Osteoblast (primary cell): ENCODE data around the gene CC2D1A. TPM values are rescaled to one million over a fixed set of nuclear protein-coding genes. Genes with fewer than 3 reads are reported as not detected.

ENCODE experiments used
- DNase-seq: peaks from one replicate; pipeline ENCODE4 v3.0.0; 2011; ENCODE audit warnings: low spot score, mixed read lengths; ENCODE audit not compliant: insufficient read length; ENCODE audit errors: missing footprints
- H2AFZ ChIP-seq: 2 replicates; pipeline ENCODE4 v1.6.0; 2011; ENCODE audit warnings: mild to moderate bottlenecking, low read length
- H3K27ac ChIP-seq: 2 replicates; pipeline ENCODE4 v1.5.1; 2011; ENCODE audit warnings: mild to moderate bottlenecking, low read depth, low read length, moderate library complexity
- H3K27me3 ChIP-seq: 2 replicates; pipeline ENCODE4 v1.6.0; 2012; ENCODE audit warnings: mild to moderate bottlenecking, control low read depth, inconsistent platforms, low read length, moderate library complexity; ENCODE audit not compliant: insufficient read depth
- H3K36me3 ChIP-seq: 2 replicates; pipeline ENCODE4 v1.5.1; 2011; ENCODE audit warnings: mild to moderate bottlenecking, low read length, control low read depth, moderate library complexity; ENCODE audit not compliant: insufficient read depth
- H3K4me1 ChIP-seq: 2 replicates; pipeline ENCODE4 v1.5.1; 2011; ENCODE audit warnings: mild to moderate bottlenecking, low read length, control low read depth, moderate library complexity; ENCODE audit not compliant: insufficient read depth
- H3K4me2 ChIP-seq: 2 replicates; pipeline ENCODE4 v1.6.0; 2011; ENCODE audit warnings: mild to moderate bottlenecking, low read length; ENCODE audit not compliant: insufficient read depth
- H3K4me3 ChIP-seq: fragments of 200-600 bp; sonication (generic); 3 replicates; pipeline ENCODE4 v1.5.1; 2012; ENCODE audit warnings: mild to moderate bottlenecking, low read length, inconsistent platforms; ENCODE audit not compliant: insufficient read depth
- H3K79me2 ChIP-seq: 2 replicates; pipeline ENCODE4 v1.6.0; 2012; ENCODE audit warnings: mild to moderate bottlenecking, low read length, control low read depth, inconsistent platforms; ENCODE audit not compliant: insufficient read depth
- H3K9me3 ChIP-seq: 2 replicates; pipeline ENCODE4 v1.5.1; 2011; ENCODE audit warnings: low read depth, low read length, control low read depth
- H4K20me1 ChIP-seq: 2 replicates; pipeline ENCODE4 v1.6.0; 2012; ENCODE audit warnings: mild to moderate bottlenecking, low read length, control low read depth; ENCODE audit not compliant: insufficient read depth
- total RNA-seq: library from RNA; depleted of rRNA; stranded (reverse); fragments of >200 nt; gene quantifications from 2 replicates; pipeline ENCODE4 v1.2.3, GENCODE V29; 2012
- TF ChIP-seq, protein P1 (sequence below): IDR thresholded peaks from 2 replicates; pipeline ENCODE4 v1.5.1; 2011; ENCODE audit warnings: mild to moderate bottlenecking, low read depth, low read length, moderate library complexity; ENCODE audit errors: extremely low read depth

The CC2D1A gene
- total RNA-seq, 1 donor = 19.2 TPM

DNA sequence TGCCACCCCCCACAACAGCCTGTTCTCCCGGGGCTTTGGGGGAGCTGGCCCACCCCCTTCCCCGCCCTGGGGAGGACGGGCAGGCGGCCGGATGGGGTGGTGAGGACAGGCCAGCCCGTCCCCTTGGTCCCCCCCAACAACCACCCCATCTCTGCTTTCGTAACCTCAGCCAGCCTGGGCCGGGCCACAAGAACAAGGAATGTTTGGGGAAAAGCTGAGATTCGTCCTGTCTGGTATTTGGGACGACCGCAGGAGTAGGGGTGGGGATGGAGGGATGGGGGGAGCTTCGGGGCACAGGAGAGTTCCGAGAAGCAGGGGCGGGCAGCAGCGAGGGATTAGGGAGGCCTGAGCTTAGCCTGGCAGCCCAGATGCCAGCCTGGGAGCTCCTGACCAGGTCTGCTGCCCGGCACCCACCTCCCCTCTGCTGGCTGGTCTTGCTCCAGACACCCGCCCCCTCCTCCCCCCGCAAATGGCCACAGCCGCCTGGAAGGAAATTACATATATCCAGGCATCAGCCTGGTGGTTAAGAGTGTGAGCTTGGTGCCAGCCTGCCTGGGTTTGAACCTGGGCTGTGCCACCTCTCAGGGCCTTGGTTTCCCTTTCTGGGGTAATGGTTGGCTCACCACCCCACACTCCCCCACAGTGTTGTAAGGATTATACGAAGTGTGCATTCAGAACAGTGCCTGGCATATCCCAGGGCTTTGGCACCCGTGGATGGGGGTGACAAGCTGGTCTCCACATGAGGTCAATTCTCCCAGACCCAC lies 32.5 kb downstream of the CC2D1A start, which contains the start of gene PODNL1:
Gene PODNL1, minus strand, starts transcription at position 117 of the 764 bp plus-strand sequence. CDS start 236 bp downstream, outside the sequence.
- peak within 1 kb of the TSS; percentile 11 for H3K27ac ChIP-seq
- peak; percentile 97 for DNase-seq
- TF ChIP-seq, protein P1, sequence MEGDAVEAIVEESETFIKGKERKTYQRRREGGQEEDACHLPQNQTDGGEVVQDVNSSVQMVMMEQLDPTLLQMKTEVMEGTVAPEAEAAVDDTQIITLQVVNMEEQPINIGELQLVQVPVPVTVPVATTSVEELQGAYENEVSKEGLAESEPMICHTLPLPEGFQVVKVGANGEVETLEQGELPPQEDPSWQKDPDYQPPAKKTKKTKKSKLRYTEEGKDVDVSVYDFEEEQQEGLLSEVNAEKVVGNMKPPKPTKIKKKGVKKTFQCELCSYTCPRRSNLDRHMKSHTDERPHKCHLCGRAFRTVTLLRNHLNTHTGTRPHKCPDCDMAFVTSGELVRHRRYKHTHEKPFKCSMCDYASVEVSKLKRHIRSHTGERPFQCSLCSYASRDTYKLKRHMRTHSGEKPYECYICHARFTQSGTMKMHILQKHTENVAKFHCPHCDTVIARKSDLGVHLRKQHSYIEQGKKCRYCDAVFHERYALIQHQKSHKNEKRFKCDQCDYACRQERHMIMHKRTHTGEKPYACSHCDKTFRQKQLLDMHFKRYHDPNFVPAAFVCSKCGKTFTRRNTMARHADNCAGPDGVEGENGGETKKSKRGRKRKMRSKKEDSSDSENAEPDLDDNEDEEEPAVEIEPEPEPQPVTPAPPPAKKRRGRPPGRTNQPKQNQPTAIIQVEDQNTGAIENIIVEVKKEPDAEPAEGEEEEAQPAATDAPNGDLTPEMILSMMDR = no peak

DNA sequence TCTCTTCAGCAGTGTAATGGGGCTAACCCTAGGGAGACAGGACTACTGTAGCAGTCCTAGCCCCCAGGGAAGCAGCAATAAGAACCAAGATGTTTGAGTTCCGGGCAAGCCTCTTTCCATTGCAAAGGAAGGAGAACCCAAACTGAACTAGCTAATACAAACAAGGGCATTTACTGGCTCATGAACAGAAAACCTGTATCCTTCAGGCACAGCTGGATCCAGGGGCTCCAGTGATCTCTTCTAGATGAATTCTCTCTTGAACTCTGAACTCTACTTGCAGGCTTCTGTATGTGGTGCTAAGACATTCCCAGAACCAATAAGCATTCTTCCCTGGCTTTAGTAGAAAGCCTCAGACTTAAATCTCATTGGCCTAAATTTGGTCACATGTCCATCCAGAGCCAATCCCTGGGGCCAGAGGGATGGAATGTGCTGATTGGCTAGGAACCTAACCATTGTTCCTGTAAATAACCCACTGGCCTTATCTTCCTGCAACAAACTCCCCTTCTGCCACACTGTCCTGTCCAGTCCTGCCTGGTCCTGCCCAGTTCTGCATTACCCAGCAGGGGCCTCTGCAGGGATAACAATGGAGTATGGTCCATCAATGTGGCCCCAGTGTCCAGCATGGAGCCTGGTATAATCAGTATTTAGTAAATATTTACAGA lies 36.2 kb downstream of the CC2D1A start:
- peak; percentile 70 for DNase-seq
- H3K27ac ChIP-seq = no peak overlapping the region

More for the DNA sequence above, 32.5 kb downstream of the CC2D1A start, which contains the start of gene PODNL1:
- Histone ChIP-seq H3K4me3 (peak within 1 kb of the TSS; percentile 83), H3K79me2 (no peaks in the 10 kb centered on the region), H3K9me3 (no peaks in the 10 kb centered on the region), H4K20me1 (no peaks in the 10 kb centered on the region), H3K4me1 (peaks cover 5% of the 10 kb centered on the region), H3K36me3 (no peaks in the 10 kb centered on the region), H2AFZ (peak within 1 kb of the TSS; percentile 58), H3K27me3 (no peaks in the 10 kb centered on the region), H3K4me2 (peak within 1 kb of the TSS; percentile 88)

DNA sequence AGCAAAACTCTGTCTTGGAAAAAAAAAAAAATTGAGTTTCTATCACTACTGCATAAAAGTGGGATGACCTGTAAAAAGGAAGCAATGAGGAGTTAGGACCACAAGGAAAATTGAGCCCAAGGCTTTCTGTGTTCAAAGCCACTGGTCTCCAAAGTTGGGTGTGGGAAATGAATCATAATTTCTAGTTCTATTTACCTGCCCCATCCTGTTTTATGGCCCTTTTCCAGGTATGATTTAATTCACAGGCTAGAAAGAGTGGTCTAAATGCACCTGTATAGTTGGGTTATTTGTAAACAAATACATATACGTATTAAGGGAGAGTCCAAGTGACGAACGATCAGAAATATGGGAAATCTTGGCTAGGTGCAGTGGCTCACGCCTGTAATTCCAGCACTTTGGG lies 40.4 kb downstream of the CC2D1A start:
- no peak overlapping the region for H3K4me2 ChIP-seq
- H3K9me3 ChIP-seq = no peaks in the 10 kb centered on the region
- TF ChIP-seq, protein P1 = no peak
- no peak overlapping the region for H2AFZ ChIP-seq
- peak; percentile 14 for DNase-seq
- H3K36me3 ChIP-seq = no peaks in the 10 kb centered on the region
- H4K20me1 ChIP-seq = no peaks in the 10 kb centered on the region
- no peaks in the 10 kb centered on the region for H3K4me1 ChIP-seq
- no peak overlapping the region for H3K27ac ChIP-seq
- no peak overlapping the region for H3K4me3 ChIP-seq
- H3K79me2 ChIP-seq = no peaks in the 10 kb centered on the region
- no peaks in the 10 kb centered on the region for H3K27me3 ChIP-seq

More for the DNA sequence above, 36.2 kb downstream of the CC2D1A start:
- TF ChIP-seq, protein P1 = no peak
- Histone ChIP-seq H2AFZ (no peak overlapping the region), H3K27me3 (no peaks in the 10 kb centered on the region), H4K20me1 (no peaks in the 10 kb centered on the region), H3K4me3 (no peak overlapping the region), H3K4me1 (peaks cover 5% of the 10 kb centered on the region), H3K4me2 (no peak overlapping the region), H3K36me3 (no peaks in the 10 kb centered on the region), H3K9me3 (no peaks in the 10 kb centered on the region), H3K79me2 (no peaks in the 10 kb centered on the region)

DNA sequence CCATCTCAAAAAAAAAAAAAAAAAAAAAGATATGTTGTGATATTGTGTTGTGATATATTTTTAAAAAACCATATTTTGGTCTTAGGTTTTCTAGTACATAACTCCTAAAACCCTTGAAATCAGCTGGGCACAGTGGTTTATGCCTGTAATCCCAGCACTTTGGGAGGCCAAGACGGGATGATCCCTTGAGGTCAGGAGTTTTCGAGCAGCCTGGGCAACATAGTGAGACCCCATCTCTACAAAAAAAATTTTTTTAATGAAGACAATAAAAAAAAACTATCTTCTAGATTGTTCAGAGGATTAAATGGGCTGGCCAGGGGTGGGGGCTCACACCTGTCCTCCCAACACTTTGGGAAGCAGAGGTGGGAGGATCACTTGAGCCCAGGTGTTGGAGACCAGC lies 45.0 kb downstream of the CC2D1A start:
- Histone ChIP-seq H3K36me3 (peaks cover 10% of the 10 kb centered on the region), H3K4me3 (no peak overlapping the region), H2AFZ (no peak overlapping the region), H3K4me2 (no peak overlapping the region), H3K4me1 (no peaks in the 10 kb centered on the region), H3K27me3 (no peaks in the 10 kb centered on the region), H3K79me2 (peaks cover 20% of the 10 kb centered on the region), H4K20me1 (peaks cover 12% of the 10 kb centered on the region), H3K27ac (no peak overlapping the region), H3K9me3 (no peaks in the 10 kb centered on the region)
- TF ChIP-seq, protein P1 = no peak
- DNase-seq = no peak
